ENCODE data around the gene LMBR1L.
A peak's percentile ranks its signal among the peaks of the same experiment; 100 is the strongest.

- 0 out of 2 replicates have a peak, but pooled peaks have one; percentile 25 for TF ChIP-seq POLR2A (IDR thresholded peaks at IDR 0.05; ENCODE audit: low read depth, low read length)
- TF ChIP-seq POLR2AphosphoS5 (IDR thresholded peaks at IDR 0.05; ENCODE audit: low read depth, low read length) = no peak
- no peak for TF ChIP-seq TAF1 (IDR thresholded peaks at IDR 0.05; ENCODE audit: low read depth, low read length)
- TF ChIP-seq SPI1 (IDR thresholded peaks at IDR 0.05; ENCODE audit: low read depth, low read length) = no peak
- no peak for TF ChIP-seq PAX5 (IDR thresholded peaks at IDR 0.05; ENCODE audit: insufficient read depth, low read length, severe bottlenecking)
- no peak for TF ChIP-seq POU2F2 (IDR thresholded peaks at IDR 0.05; ENCODE audit: low read depth, low read length)
These were observed 49.8 kb upstream of the LMBR1L start for GRCh38 chr12:49160399-49160798.

All from GM12891 (cell line).